CD4-positive, alpha-beta T cell treated with Interferon gamma for 1 hour (primary cell): Measurements from ENCODE around the gene RTN4.

Experiments
- DNase-seq: peaks from one replicate; pipeline ENCODE4 v3.0.0-alpha.2; 2020

Gene RTN4

DNA sequence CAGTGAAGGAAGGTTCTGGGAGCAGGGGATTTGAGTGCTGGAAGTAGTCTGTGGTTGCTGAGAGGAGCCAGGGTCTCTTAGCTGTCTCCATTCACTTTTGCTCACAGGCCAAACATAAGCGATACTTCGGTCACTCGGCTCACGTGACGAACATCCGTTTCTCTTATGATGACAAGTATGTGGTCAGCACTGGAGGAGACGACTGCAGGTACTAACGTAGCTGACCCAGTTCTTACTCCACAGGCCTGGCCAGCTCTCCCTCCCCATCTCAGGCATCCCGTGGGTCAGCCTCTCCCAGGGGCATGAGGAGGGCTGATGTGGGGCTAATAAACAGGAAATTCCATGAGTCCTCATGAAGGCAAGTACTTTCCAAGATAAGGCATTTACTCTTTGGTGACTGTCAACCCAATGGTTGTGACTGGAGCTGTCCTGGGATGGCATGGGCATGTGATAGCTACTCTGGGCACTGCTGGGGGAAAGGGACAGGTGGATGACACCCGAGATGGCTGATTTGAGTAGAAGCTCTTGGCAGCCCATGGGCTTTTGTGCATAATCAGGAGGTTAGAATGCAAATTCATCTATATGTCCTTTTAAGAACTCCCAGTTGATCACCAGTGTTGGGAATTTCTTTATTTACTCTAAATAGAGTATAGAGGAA, 81.6 kb downstream of the RTN4 start:
- no peak for DNase-seq

DNA sequence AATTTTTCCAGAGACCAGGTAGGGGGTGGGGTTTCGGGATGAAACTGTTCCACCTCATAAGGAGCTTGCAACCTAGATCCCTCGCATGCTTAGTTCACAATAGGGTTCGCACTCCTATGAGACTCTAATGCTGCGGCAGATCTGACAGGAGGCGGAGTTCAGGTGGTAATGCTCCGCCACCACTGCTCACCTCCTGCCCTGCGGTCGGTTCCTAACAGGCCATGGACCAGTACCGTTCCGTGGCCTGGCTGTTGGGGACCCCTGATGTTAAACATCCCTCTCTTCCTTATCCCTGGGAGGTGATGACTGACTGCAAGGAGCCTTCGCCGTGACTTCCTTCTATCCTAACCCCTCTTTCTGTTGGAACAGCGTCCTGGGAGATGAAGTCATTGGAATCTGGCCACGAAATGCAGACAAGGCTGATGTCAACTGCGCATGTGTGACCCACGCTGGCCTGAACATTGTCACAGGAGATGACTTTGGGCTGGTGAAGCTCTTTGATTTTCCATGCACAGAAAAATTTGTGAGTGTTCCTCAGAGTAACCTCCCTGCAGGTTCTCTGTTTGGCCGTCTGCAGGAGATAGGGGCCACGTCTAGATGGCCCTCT, 82.4 kb downstream of the RTN4 start:
- DNase-seq = no peak

DNA sequence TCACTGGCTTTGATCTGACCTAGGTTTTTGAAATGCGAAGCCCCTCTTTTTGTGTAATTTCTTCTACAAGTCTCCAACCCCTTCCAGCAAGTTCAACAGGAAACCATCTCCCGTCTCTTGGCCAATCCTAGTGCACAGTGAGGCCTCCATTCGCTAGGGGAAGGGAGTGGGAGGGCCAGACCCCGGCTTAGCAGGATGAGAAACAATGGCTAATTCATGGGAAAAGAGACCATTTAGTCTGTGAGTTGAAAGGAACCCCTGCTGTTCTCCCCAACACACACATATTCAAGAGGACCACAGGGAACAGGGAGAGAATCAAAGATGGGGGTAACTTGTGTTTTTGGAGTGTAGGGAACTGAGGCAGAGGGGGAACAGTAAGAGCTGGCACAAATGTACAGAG, 83.0 kb downstream of the RTN4 start:
- no peak for DNase-seq

GRCh38 chr2:54966837-54967236, 83.4 kb downstream of the RTN4 start:
- no peak for DNase-seq

DNA sequence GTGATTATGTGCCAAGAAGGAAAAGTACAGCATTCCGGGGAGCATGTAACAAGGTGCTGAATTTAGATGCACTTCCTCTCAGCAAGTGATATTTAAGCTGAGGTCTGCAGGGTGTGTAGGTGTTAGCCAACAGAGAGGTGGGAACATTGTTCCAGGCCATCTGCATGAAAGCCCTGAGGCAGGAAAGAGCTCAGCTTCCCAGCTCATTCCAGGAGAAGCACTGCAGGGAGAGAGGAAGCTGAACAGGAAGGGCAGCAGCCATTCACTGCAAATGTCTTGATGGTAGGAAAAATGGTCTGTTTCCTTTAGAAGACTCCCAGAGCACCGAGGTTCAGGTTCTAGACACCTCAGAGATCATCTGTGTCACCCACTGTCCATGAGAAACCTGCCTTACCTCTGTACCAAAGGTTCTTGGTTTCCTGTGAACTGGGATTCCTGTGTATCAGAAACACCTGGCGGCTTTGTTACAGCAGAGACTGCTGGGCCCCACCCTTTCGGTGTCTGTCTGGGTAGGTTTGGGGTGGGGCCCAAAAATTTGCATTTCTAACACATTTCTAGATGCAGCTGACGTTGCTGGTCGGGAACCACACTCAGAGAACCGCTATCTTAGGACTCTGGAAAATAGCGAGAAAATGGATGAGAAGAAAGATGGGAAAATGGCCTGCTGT, 84.0 kb downstream of the RTN4 start:
- no peak for DNase-seq

DNA sequence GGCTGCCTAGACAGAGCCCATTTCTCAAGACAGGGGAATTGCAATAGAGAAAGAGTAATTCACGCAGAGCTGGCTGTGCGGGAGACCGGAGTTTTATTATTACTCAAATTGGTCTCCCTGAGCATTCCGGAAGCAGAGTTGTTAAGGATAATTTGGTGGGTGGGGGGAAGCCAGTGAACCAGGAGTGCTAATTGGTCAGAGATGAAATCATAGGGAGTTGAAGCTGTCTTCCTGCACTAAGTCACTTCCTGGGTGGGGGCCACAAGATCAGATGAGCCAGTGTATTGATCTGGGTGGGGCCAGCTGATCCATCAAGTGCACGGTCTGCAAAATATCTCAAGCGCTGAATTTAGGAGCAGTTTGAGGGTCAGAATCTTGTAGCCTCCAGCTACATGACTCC, 84.8 kb downstream of the RTN4 start:
- DNase-seq = no peak

- DNase-seq = no peak
Measured at GRCh38 chr2:54964816-54965215, 85.4 kb downstream of the RTN4 start.

GRCh38 chr2:54964271-54964670, 86.0 kb downstream of the RTN4 start:
- DNase-seq = no peak

GRCh38 chr2:54963476-54963875, 86.8 kb downstream of the RTN4 start:
- no peak for DNase-seq

GRCh38 chr2:54962935-54963440, 87.3 kb downstream of the RTN4 start:
- no peak for DNase-seq

- DNase-seq = no peak
Measured at GRCh38 chr2:54962511-54962910, 87.7 kb downstream of the RTN4 start.

- no peak for DNase-seq
Measured at GRCh38 chr2:54960164-54960563, 90.1 kb downstream of the RTN4 start.

GRCh38 chr2:54958717-54959371, 91.4 kb downstream of the RTN4 start:
- DNase-seq = no peak

DNA sequence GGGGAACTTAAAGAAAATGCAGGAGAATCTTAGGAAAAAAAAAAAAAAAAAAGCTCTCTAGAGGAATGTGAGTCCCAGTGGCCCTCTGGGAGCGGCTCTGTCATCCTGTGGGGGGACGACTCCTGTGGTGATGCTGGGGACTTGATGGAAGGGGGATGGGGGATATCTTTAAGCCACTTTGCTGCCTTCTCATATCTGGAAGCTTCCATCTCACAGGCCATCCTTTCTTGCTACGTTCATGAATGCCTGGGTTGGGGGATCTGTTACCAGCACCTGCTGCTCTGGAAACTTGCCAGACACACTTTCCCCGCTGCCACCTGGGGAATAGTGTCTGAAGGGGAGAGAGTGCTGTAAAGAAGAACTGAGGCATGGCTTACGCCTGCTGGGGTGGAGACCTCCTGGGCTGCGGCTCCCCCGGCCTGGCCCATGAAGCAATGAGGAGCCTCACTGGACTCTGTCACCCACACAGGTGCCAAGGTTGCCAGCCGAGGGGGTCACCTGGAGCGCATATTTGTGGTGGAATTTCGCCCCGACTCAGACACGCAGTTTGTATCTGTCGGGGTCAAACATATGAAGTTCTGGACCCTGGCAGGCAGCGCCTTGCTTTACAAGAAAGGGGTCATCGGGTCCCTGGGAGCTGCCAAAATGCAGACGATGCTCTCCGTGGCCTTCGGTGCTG, 92.8 kb downstream of the RTN4 start:
- DNase-seq = no peak

DNA sequence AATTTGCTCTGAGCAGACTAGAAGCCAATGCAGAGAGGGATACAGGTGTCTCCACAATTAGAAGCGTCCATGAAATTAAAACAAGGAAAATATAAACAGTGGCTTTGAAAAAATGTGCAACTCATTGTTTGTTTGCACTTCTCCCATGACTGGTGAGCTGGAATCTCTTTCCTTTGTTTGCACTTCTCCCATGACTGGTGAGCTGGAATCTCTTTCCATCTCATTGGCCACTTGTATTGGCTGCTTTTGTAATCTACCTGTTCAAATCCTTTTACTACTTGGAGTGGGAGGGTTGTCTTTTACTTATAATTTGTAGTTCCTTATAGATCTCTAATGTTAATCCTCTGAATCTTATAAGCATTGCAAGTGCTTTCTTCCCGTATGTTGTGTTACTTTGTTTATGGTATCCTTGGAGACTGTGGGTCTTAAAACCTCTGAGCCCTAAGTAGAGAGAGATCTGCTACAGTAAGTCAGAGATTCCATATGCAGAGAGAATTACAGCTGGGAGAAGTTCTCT, 94.1 kb downstream of the RTN4 start:
- DNase-seq = no peak

GRCh38 chr2:54955358-54956110, 94.7 kb downstream of the RTN4 start:
- no peak for DNase-seq

- no peak for DNase-seq
Measured at GRCh38 chr2:54954705-54955357, 95.4 kb downstream of the RTN4 start.

- no peak for DNase-seq
Measured at GRCh38 chr2:54954158-54954557, 96.1 kb downstream of the RTN4 start.

GRCh38 chr2:54952978-54953456, 97.2 kb downstream of the RTN4 start:
- no peak for DNase-seq

DNA sequence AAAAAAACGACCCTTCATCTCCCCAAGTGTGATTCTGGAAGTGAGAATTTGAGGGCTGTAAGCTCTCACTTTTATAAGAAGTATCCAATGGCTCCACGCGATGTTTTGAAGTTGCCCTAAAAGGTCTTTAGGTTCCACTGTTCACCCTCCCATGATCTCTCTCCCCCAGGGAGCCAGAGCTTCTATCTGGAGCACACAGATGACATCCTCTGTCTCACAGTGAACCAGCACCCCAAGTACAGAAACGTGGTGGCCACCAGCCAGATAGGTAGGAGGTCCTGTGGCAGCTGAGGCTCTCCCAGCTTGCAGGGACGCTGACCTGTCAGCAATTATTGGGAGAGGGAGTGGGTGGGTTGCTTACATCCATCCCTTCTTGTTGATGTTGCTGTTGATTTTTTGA, 97.8 kb downstream of the RTN4 start:
- DNase-seq = no peak

DNA sequence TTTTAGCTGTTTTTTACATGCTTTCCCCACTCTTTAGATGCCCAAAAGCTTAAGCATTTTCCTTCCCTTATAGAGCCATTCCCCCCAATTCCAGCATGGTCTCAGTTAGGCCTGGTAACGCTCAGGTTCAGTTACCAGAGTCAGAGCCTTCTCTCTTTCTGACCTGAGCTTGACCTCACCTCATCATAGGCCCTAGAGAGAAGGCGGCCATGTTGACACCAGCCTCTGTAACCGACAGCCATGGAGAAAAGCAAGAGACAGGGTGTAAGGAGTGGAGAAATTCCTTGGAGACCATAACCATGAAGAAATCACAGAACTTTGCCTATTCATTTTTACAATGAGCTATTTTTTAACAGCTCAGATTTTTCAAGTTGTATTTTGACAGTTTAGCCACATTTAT, 99.4 kb downstream of the RTN4 start:
- no peak for DNase-seq
